Measurements from ENCODE around the gene TM6SF1.

DNA sequence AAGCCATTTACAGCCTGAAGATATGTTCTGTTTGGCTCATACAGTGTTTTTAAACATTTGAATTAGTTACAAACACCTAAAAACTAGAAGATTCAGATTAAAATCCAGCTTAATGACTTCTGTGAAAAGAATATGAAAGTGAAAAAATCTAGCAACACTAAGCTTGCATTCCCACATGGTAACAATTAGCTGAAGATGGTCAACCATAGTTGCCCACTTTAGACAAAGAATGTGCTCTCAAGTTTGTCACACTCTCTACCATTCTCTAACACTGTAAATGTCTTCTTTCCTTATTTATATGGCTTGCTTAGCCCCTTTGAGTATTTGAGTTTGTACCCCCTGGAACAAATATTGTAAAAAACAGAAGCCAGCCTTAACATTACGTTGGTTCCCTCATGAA lies 67.4 kb downstream of the TM6SF1 start:
- TF ChIP-seq, protein P1, sequence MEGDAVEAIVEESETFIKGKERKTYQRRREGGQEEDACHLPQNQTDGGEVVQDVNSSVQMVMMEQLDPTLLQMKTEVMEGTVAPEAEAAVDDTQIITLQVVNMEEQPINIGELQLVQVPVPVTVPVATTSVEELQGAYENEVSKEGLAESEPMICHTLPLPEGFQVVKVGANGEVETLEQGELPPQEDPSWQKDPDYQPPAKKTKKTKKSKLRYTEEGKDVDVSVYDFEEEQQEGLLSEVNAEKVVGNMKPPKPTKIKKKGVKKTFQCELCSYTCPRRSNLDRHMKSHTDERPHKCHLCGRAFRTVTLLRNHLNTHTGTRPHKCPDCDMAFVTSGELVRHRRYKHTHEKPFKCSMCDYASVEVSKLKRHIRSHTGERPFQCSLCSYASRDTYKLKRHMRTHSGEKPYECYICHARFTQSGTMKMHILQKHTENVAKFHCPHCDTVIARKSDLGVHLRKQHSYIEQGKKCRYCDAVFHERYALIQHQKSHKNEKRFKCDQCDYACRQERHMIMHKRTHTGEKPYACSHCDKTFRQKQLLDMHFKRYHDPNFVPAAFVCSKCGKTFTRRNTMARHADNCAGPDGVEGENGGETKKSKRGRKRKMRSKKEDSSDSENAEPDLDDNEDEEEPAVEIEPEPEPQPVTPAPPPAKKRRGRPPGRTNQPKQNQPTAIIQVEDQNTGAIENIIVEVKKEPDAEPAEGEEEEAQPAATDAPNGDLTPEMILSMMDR (IDR thresholded peaks at IDR 0.05 in 4 of 5, conservative IDR thresholded peaks at IDR 0.05 in 1 of 5), result no peak
- TF ChIP-seq POLR2A (IDR thresholded peaks at IDR 0.05), result no peak

Data from gastrocnemius medialis (tissue), 4 donors.